HL-60/S4 treated with phorbol 12-myristate 13-acetate at 8.2 ng/mL for 4 days and 3 days (cell line): Measurements from ENCODE around the gene ZNF878.

Experiments used
- in situ Hi-C: fragments of 300-500 bp; cut with MboI; formaldehyde crosslinking; loops from 2 replicates; pipeline ENCODE4 v1.15.0; 2022; ENCODE audit warnings: low sequenced_read_pairs

Gene ZNF878

GRCh38 chr19:12035220-12036172 is 17.3 kb downstream of the ZNF878 start, which contains the start of gene ZNF433:
Gene ZNF433 (minus strand): TSS chr19:12035679. CDS start chr19:12035539, 140 bp downstream.
- in situ Hi-C loops = no loop called here

DNA sequence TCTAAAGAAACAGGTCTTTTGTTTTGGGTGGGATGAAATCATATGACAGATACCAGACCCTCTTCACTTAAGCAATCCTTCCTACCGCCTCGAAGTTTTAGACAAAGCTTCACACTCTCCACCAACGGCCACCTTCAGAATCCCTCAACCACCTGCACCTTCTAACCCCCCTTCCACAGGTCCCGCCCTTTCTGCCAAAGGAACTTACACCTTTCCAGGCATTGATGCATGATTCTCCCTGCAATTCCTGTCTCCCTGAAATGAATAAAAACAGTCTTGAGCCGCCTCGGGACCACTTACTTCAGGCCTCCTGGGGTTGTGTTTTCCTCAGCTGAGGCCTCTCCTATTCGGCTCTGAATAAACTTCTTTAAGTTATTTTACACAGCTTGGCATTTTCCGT is 18.1 kb downstream of the ZNF878 start:
- in situ Hi-C loops = no loop called here

DNA sequence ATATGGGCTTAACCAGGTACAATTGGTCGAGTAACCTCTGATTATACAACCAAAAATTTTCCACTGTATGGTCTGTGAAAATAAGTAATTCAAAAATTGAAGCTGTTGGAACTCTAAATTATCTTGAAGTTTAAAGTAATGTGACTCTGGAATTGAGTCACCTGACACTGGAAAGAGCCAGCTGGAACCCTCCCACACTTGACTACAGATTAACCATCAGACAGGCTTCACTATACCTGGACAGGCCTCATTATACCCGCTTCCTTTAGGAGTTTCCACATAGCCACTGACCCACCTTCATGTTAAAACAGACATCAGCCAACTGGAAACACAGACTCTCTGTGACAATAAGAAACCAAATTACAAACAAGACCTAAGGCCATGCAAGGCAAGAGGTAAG is 18.6 kb downstream of the ZNF878 start:
- in situ Hi-C loops = no loop called here

GRCh38 chr19:12015753-12016116 is 37.0 kb downstream of the ZNF878 start:
- in situ Hi-C loops = no loop called here

- in situ Hi-C loops = no loop called here
These were observed 37.6 kb downstream of the ZNF878 start for GRCh38 chr19:12015015-12015752.

DNA sequence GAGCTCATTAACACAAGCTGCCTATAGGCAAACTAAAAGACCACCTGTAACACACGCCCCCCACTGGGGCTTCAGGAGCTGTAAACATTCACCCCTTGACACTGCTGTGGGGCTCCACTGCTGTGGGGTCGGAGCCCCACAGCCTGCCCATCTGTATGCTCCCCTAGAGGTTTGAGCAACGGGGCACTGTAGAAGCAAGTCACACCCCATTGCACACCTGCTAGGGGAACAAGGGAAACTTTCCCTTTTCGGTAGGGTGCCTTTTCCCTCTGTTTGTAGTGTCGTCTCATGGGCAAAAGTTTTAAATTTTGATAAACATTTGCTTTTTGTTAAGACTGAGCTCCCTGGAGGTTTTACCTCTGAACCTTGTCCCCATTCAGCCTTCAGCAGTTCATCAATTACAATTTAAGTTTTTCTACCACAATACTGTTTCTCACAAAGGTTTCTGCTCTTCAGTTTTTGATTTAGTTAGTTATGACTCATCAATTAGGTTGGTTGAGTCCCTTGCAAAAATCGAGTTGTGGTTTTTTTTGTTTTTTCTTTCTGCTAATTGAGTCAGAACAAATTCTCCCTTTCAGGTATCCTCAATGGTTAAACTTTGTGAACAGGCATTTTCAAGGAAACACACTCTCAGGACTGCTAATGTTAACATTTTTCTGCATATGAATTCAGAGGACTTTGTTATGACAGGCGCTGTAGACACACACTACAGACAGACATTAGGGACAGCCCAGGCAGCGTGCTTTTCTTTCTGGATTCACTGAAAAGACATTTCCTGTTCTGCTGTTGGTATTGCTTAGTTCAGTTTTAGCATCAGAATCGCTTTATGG is 52.4 kb downstream of the ZNF878 start:
- in situ Hi-C loops = no loop called here

- in situ Hi-C loops = no loop called here
These were observed 57.6 kb downstream of the ZNF878 start for GRCh38 chr19:11995174-11995573.
